GM12878 (cell line): ENCODE results near the gene PRDM16. TPM values are rescaled to one million over a fixed set of nuclear protein-coding genes. Genes with fewer than 3 reads are reported as not detected.

Experiments used
- FOXK2 ChIP-seq: fragments of 450-650 bp; IDR thresholded peaks from 2 replicates; pipeline ENCODE4 v1.6.1; 2017; ENCODE audit warnings: mild to moderate bottlenecking, moderate library complexity
- HSF1 ChIP-seq: fragments of 150-350 bp; IDR thresholded peaks from 2 replicates; pipeline ENCODE4 v1.6.1; 2014; ENCODE audit warnings: mild to moderate bottlenecking, low read depth, low read length
- MEF2A ChIP-seq: IDR thresholded peaks from 2 replicates; pipeline ENCODE4 v1.6.1; 2011; ENCODE audit warnings: low read depth, mild to moderate bottlenecking, low read length, moderate library complexity; ENCODE audit not compliant: insufficient read depth
- MTA3 ChIP-seq: IDR thresholded peaks from 2 replicates; pipeline ENCODE4 v1.6.1; 2012; ENCODE audit warnings: low read length, inconsistent platforms, borderline replicate concordance
- NRF1 ChIP-seq: conservative IDR thresholded peaks from 2 replicates; pipeline ENCODE4 v1.6.1; 2011; ENCODE audit warnings: mild to moderate bottlenecking, low read depth, low read length, improper control_type of control experiment
- PBX3 ChIP-seq: IDR thresholded peaks from 2 replicates; pipeline ENCODE4 v1.6.1; 2011; ENCODE audit warnings: mild to moderate bottlenecking, low read depth, low read length, moderate library complexity; ENCODE audit not compliant: insufficient replicate concordance
- PML ChIP-seq: IDR thresholded peaks from 2 replicates; pipeline ENCODE4 v1.6.1; 2012; ENCODE audit warnings: low read length, inconsistent platforms
- RFX5 ChIP-seq: IDR thresholded peaks from 2 replicates; pipeline ENCODE4 v1.6.1; 2011; ENCODE audit warnings: low read depth, low read length, improper control_type of control experiment
- ZBTB4 ChIP-seq: fragments of 450-650 bp; formaldehyde crosslinking; IDR thresholded peaks from 2 replicates; pipeline ENCODE4 v1.4.0; 2022; ENCODE audit warnings: mild to moderate bottlenecking, moderate library complexity
- polyA plus RNA-seq, 11 experiments: library from polyadenylated mRNA; depleted of rRNA in 4 of 11; unstranded in 6 of 11; stranded (reverse) in 5 of 11; fragments of >200 nt; fragmentation: Nextera tagmentation in 4 of 11; fragmentation: Illumina TruSeq in 1 of 11; extraction: Ambion mirVana in 4 of 11; extraction: Trizol in 1 of 11; gene quantifications; 1 replicate in 1 of 11; 2 replicates in 10 of 11; pipeline versions ENCODE4 v1.2.1 to v1.2.3, GENCODE V29; 2011 to 2016; ENCODE audit warnings: inconsistent platforms in 2 of 11, missing spikeins in 2 of 11, low read depth in 1 of 11
- total RNA-seq, 4 experiments: library from RNA; depleted of rRNA in 3 of 4; stranded (reverse); fragments of >200 nt in 3 of 4; fragmentation: Illumina TruSeq in 1 of 4; extraction: Trizol in 1 of 4; gene quantifications; 2 replicates each; pipeline versions ENCODE4 v1.2.1 to v1.2.3, GENCODE V29; 2013 to 2021

Gene PRDM16
- total and polyA plus RNA-seq, 10 of the 15 experiments (the other 5 are each of a cell fraction or from before 2014, with no cell fraction given): 0.03 TPM; not detected in 9

GRCh38 chr1:3420218-3420951 is 351.4 kb downstream of the PRDM16 start (continued):
- no peak for TF ChIP-seq ZBTB4
- no peak for TF ChIP-seq PML
- TF ChIP-seq NRF1: no peak
- TF ChIP-seq FOXK2: no peak
- TF ChIP-seq RFX5: no peak
- no peak for TF ChIP-seq MEF2A
- TF ChIP-seq PBX3: no peak
- no peak for TF ChIP-seq MTA3
- TF ChIP-seq HSF1: no peak
